K562 (cell line): Measurements from ENCODE around the gene SLC26A5. TPM values are rescaled to one million over a fixed set of nuclear protein-coding genes. Genes with fewer than 3 reads are reported as not detected.

Experiments
- CCNT2 ChIP-seq: IDR thresholded peaks from 2 replicates; pipeline ENCODE4 v1.6.1; 2011; ENCODE audit warnings: borderline replicate concordance, low read depth, mild to moderate bottlenecking, moderate library complexity, mixed read lengths, low read length; ENCODE audit not compliant: insufficient read length; ENCODE audit errors: extremely low read depth
- CXXC5 ChIP-seq: fragments of 250-450 bp; sonication (Bioruptor Pico); IDR thresholded peaks from 2 replicates; pipeline ENCODE4 v1.8.0; 2022; ENCODE audit warnings: inconsistent platforms, mild to moderate bottlenecking, moderate library complexity
- ETV6 ChIP-seq, 3 experiments: fragments of 150-350 bp in 1 of 3; sonication (generic) in 1 of 3; formaldehyde crosslinking in 1 of 3; IDR thresholded peaks; 2 replicates each; pipeline versions ENCODE4 v1.6.1 to v1.8.0; 2014 to 2022; ENCODE audit warnings: borderline replicate concordance in 2 of 3, low read depth in 2 of 3, antibody characterized with exemption in 1 of 3, low read length in 1 of 3, mild to moderate bottlenecking in 1 of 3, missing genetic modification reagents in 1 of 3
- IFI16 ChIP-seq: fragments of 250-450 bp; sonication (Bioruptor Pico); IDR thresholded peaks from 2 replicates; pipeline ENCODE4 v2.1.2; 2022; ENCODE audit warnings: mild to moderate bottlenecking, inconsistent platforms
- JUNB ChIP-seq: fragments of 450-650 bp; formaldehyde crosslinking; conservative IDR thresholded peaks from 2 replicates; pipeline ENCODE4 v1.4.0; 2020; ENCODE audit warnings: mild to moderate bottlenecking
- KDM5B ChIP-seq: fragments of 200-600 bp; sonication (generic); IDR thresholded peaks from 2 replicates; pipeline ENCODE4 v1.6.1; 2012; ENCODE audit warnings: low read depth, mild to moderate bottlenecking, moderate library complexity, low read length, control low read depth, inconsistent platforms; ENCODE audit not compliant: insufficient replicate concordance
- LEF1 ChIP-seq: fragments of 450-650 bp; IDR thresholded peaks from 2 replicates; pipeline ENCODE4 v1.6.1; 2016; ENCODE audit warnings: mild to moderate bottlenecking
- MAFG ChIP-seq: fragments of 450-650 bp; conservative IDR thresholded peaks from 2 replicates; pipeline ENCODE4 v1.6.1; 2016; ENCODE audit warnings: missing genetic modification characterization, missing compliant biosample characterization
- MBD2 ChIP-seq: sonication (generic); IDR thresholded peaks from 2 replicates; pipeline ENCODE4 v1.6.1; 2016; ENCODE audit warnings: low read depth, borderline replicate concordance
- NR3C1 ChIP-seq: sonication (generic); formaldehyde crosslinking; IDR thresholded peaks from 2 replicates; pipeline ENCODE4 v1.8.1; 2022; ENCODE audit warnings: missing genetic modification reagents
- POLR2AphosphoS5 ChIP-seq: IDR thresholded peaks from 2 replicates; pipeline ENCODE4 v1.6.1; 2011; ENCODE audit warnings: mild to moderate bottlenecking, low read depth, low read length, moderate library complexity; ENCODE audit not compliant: control insufficient read depth, insufficient read depth
- POLR3G ChIP-seq: IDR thresholded peaks from 2 replicates; pipeline ENCODE4 v1.6.1; 2011; ENCODE audit not compliant: insufficient read length, insufficient replicate concordance; ENCODE audit errors: extremely low read depth
- RB1 ChIP-seq: fragments of 450-650 bp; IDR thresholded peaks from 2 replicates; pipeline ENCODE4 v1.6.1; 2017; ENCODE audit warnings: low read depth, mild to moderate bottlenecking
- SPI1 ChIP-seq: IDR thresholded peaks from 2 replicates; pipeline ENCODE4 v1.6.1; 2011; ENCODE audit warnings: low read depth, low read length, control low read depth, borderline replicate concordance
- ZBTB26 ChIP-seq: fragments of 450-650 bp; formaldehyde crosslinking; IDR thresholded peaks from 2 replicates; pipeline ENCODE4 v1.4.0; 2022; ENCODE audit warnings: missing genetic modification characterization
- ZBTB7A ChIP-seq: IDR thresholded peaks from 2 replicates; pipeline ENCODE4 v1.6.1; 2011; ENCODE audit warnings: low read depth, mild to moderate bottlenecking, low read length, moderate library complexity, borderline replicate concordance; ENCODE audit not compliant: control insufficient read depth
- ZFP36 ChIP-seq: fragments of 150-350 bp; IDR thresholded peaks from 2 replicates; pipeline ENCODE4 v1.6.1; 2018; ENCODE audit warnings: low read length, low read depth; ENCODE audit not compliant: partially characterized antibody
- ZNF175 ChIP-seq: fragments of 200-800 bp; sonication (Bioruptor generic); IDR thresholded peaks from 2 replicates; pipeline ENCODE4 v1.6.1; 2016; ENCODE audit warnings: low read depth, mild to moderate bottlenecking, missing genetic modification characterization, missing compliant biosample characterization
- ZNF324 ChIP-seq: fragments of 250-450 bp; sonication (Bioruptor Pico); IDR thresholded peaks from 2 replicates; pipeline ENCODE4 v1.4.0; 2020; ENCODE audit warnings: mild to moderate bottlenecking
- ZNF551 ChIP-seq: fragments of 250-450 bp; sonication (Bioruptor Pico); IDR thresholded peaks from 2 replicates; pipeline ENCODE4 v1.5.0; 2021; ENCODE audit warnings: mild to moderate bottlenecking, moderate library complexity
- ZNF707 ChIP-seq: fragments of 250-450 bp; sonication (Bioruptor Pico); conservative IDR thresholded peaks from 2 replicates; pipeline ENCODE4 v1.8.0; 2022; ENCODE audit warnings: inconsistent platforms, mild to moderate bottlenecking, moderate library complexity
- ZSCAN29 ChIP-seq: fragments of 450-650 bp; IDR thresholded peaks from 2 replicates; pipeline ENCODE4 v1.6.1; 2017
- polyA plus RNA-seq, 8 experiments: library from polyadenylated mRNA; depleted of rRNA in 4 of 8; stranded (reverse) in 5 of 8; unstranded in 3 of 8; fragments of >200 nt; fragmentation: Nextera tagmentation in 2 of 8; fragmentation: Illumina TruSeq in 1 of 8; extraction: Ambion mirVana in 2 of 8; extraction: Trizol in 1 of 8; gene quantifications; 2 replicates each; pipeline versions ENCODE4 v1.2.1 to v1.2.3, GENCODE V29; 2011 to 2014; ENCODE audit warnings: inconsistent platforms in 1 of 8, missing spikeins in 1 of 8
- total RNA-seq, 7 experiments: library from RNA; depleted of rRNA in 6 of 7; stranded (reverse); fragments of >200 nt in 6 of 7; fragmentation: Illumina TruSeq in 2 of 7; extraction: Trizol in 2 of 7; gene quantifications; 2 replicates each; pipeline versions ENCODE4 v1.2.1 to v1.2.3, GENCODE V29; 2011 to 2021; ENCODE audit warnings: low replicate concordance in 1 of 7
- TF ChIP-seq, protein P1 (sequence below), 3 experiments: IDR thresholded peaks in 2 of 3; conservative IDR thresholded peaks in 1 of 3; 2 replicates each; pipeline ENCODE4 v1.5.1; 2011 to 2012; ENCODE audit warnings: low read length in 3 of 3, mild to moderate bottlenecking in 3 of 3, control low read depth in 2 of 3, improper control_type of control experiment in 1 of 3, inconsistent platforms in 1 of 3, low read depth in 1 of 3, mixed read lengths in 1 of 3, moderate library complexity in 1 of 3; ENCODE audit not compliant: insufficient read depth in 2 of 3
- TF ChIP-seq, protein P2 (sequence below): fragments of 250-450 bp; sonication (Bioruptor Pico); IDR thresholded peaks from 2 replicates; pipeline ENCODE4 v1.5.0; 2021

SLC26A5 gene
- total and polyA plus RNA-seq, 9 of the 15 experiments (the other 6 are each of a cell fraction or from before 2014, with no cell fraction given) = not detected

GRCh38 chr7:103347507-103348267 lies 98.3 kb downstream of the SLC26A5 start, which contains the start of gene PSMC2 (continued):
- TF ChIP-seq RB1 = no peak; the same call in 1 of the 2 replicates
- TF ChIP-seq JUNB (CRISPR knock-in tag) = no peak
- no peak for TF ChIP-seq CCNT2
- TF ChIP-seq POLR2AphosphoS5 = peak; percentile 95
- TF ChIP-seq ZSCAN29 = no peak
- TF ChIP-seq ZBTB7A = peak; percentile 85
- TF ChIP-seq, protein P1, sequence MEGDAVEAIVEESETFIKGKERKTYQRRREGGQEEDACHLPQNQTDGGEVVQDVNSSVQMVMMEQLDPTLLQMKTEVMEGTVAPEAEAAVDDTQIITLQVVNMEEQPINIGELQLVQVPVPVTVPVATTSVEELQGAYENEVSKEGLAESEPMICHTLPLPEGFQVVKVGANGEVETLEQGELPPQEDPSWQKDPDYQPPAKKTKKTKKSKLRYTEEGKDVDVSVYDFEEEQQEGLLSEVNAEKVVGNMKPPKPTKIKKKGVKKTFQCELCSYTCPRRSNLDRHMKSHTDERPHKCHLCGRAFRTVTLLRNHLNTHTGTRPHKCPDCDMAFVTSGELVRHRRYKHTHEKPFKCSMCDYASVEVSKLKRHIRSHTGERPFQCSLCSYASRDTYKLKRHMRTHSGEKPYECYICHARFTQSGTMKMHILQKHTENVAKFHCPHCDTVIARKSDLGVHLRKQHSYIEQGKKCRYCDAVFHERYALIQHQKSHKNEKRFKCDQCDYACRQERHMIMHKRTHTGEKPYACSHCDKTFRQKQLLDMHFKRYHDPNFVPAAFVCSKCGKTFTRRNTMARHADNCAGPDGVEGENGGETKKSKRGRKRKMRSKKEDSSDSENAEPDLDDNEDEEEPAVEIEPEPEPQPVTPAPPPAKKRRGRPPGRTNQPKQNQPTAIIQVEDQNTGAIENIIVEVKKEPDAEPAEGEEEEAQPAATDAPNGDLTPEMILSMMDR (IDR thresholded peaks at IDR 0.05 in 2 of 3, conservative IDR thresholded peaks at IDR 0.05 in 1 of 3; ENCODE audit: insufficient read depth in 2 of 3, low read depth in 1 of 3, low read length in 3 of 3) = no peak
- no peak for TF ChIP-seq IFI16 (CRISPR knock-in tag)
- no peak for TF ChIP-seq ZNF707 (CRISPR knock-in tag)
- TF ChIP-seq, protein P2, sequence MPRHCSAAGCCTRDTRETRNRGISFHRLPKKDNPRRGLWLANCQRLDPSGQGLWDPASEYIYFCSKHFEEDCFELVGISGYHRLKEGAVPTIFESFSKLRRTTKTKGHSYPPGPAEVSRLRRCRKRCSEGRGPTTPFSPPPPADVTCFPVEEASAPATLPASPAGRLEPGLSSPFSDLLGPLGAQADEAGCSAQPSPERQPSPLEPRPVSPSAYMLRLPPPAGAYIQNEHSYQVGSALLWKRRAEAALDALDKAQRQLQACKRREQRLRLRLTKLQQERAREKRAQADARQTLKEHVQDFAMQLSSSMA (CRISPR knock-in tag) = no peak
- peak; percentile 2; the same call in 1 of the 2 replicates for TF ChIP-seq ZNF324
- no peak for TF ChIP-seq ZNF551 (CRISPR knock-in tag)
- peak; percentile 66 for TF ChIP-seq MBD2
- TF ChIP-seq SPI1 = 0 out of 2 replicates have a peak, but pooled peaks have one; percentile 16
- TF ChIP-seq CXXC5 (CRISPR knock-in tag) = peak; percentile 69
- no peak for TF ChIP-seq ZBTB26 (CRISPR knock-in tag)
- TF ChIP-seq ETV6 (IDR thresholded peaks at IDR 0.05; ENCODE audit: borderline replicate concordance in 1 of 2, low read depth in 2 of 2, low read length in 1 of 2) = 0 out of 4 replicates have a peak, but pooled peaks of 1 of the 2 experiments have one; percentile 23
- TF ChIP-seq ETV6 (CRISPR knock-in tag; IDR thresholded peaks at IDR 0.05; ENCODE audit: borderline replicate concordance) = no peak
- 0 out of 2 replicates have a peak, but pooled peaks have one; percentile 52 for TF ChIP-seq LEF1
- TF ChIP-seq ZNF175 (CRISPR knock-in tag) = peak; percentile 29; the same call in 1 of the 2 replicates
- TF ChIP-seq POLR3G = no peak
- peak; percentile 32 for TF ChIP-seq ZFP36
- no peak for TF ChIP-seq NR3C1 (CRISPR knock-in tag)
- peak; percentile 48 for TF ChIP-seq KDM5B
- TF ChIP-seq MAFG = peak; percentile 90
